Fibroblast of villous mesenchyme (primary cell): ENCODE data around the gene CGNL1. TPM values are rescaled to one million over a fixed set of nuclear protein-coding genes. Genes with fewer than 3 reads are reported as not detected.
A peak's percentile ranks its signal among the peaks of the same experiment; 100 is the strongest.

Source experiments
- DNase-seq: peaks from one replicate; pipeline ENCODE4 v3.0.0-alpha.2; 2010; ENCODE audit warnings: low read depth
- H3K4me3 ChIP-seq: 2 replicates; pipeline ENCODE4 v1.5.1; 2011; ENCODE audit warnings: low read depth, mild to moderate bottlenecking, low read length
- CTCF ChIP-seq: IDR thresholded peaks from 2 replicates; pipeline ENCODE4 v1.5.1; 2012; ENCODE audit warnings: low read depth, mild to moderate bottlenecking, low read length; ENCODE audit not compliant: insufficient read depth
- total RNA-seq: library from RNA; depleted of rRNA; stranded (reverse); fragments of >200 nt; gene quantifications from 2 replicates; pipeline ENCODE4 v1.2.3, GENCODE V29; 2012

Gene CGNL1
- total RNA-seq, 1 donor: 0.43 TPM

GRCh38 chr15:57388464-57388863 is 12.2 kb downstream of the CGNL1 start:
- H3K4me3 ChIP-seq: no peak overlapping the region
- TF ChIP-seq CTCF: no peak
- DNase-seq: no peak

- TF ChIP-seq CTCF: no peak
- DNase-seq: no peak
- no peak overlapping the region for H3K4me3 ChIP-seq
Observed at GRCh38 chr15:57389991-57390390, 13.7 kb downstream of the CGNL1 start.

GRCh38 chr15:57390583-57390982 is 14.3 kb downstream of the CGNL1 start:
- TF ChIP-seq CTCF: no peak
- no peak for DNase-seq
- no peak overlapping the region for H3K4me3 ChIP-seq

- no peak for TF ChIP-seq CTCF
- DNase-seq: no peak
- H3K4me3 ChIP-seq: no peak overlapping the region
Observed at GRCh38 chr15:57391537-57391936, 15.2 kb downstream of the CGNL1 start.

GRCh38 chr15:57393061-57393460 is 16.8 kb downstream of the CGNL1 start:
- DNase-seq: no peak
- no peak overlapping the region for H3K4me3 ChIP-seq
- no peak for TF ChIP-seq CTCF

GRCh38 chr15:57395292-57395691 is 19.0 kb downstream of the CGNL1 start:
- no peak for TF ChIP-seq CTCF
- DNase-seq: peak; percentile 68
- no peak overlapping the region for H3K4me3 ChIP-seq

- no peak for TF ChIP-seq CTCF
- DNase-seq: no peak
- H3K4me3 ChIP-seq: no peak overlapping the region
Observed at GRCh38 chr15:57398336-57398735, 22.0 kb downstream of the CGNL1 start.
